Kidney epithelial cell (primary cell): ENCODE measurements around the gene PMIS2. TPM values are rescaled to one million over a fixed set of nuclear protein-coding genes. Genes with fewer than 3 reads are reported as not detected.

Experiments used
- DNase-seq: peaks from one replicate; pipeline ENCODE4 v3.0.0-alpha.2; 2010; ENCODE audit warnings: low read depth
- H3K27me3 ChIP-seq: 2 replicates; pipeline ENCODE4 v1.6.0; 2011; ENCODE audit warnings: low read length; ENCODE audit not compliant: control insufficient read depth, insufficient read depth
- H3K36me3 ChIP-seq: 2 replicates; pipeline ENCODE4 v1.5.1; 2011; ENCODE audit warnings: low read length; ENCODE audit not compliant: control insufficient read depth, insufficient read depth
- H3K4me3 ChIP-seq: 2 replicates; pipeline ENCODE4 v1.5.1; 2011; ENCODE audit warnings: low read depth, mild to moderate bottlenecking, control low read depth, low read length
- CTCF ChIP-seq: IDR thresholded peaks from 2 replicates; pipeline ENCODE4 v1.5.1; 2011; ENCODE audit warnings: mild to moderate bottlenecking, moderate library complexity, low read length, control low read depth, inconsistent platforms; ENCODE audit not compliant: insufficient read depth, poor library complexity, severe bottlenecking
- total RNA-seq: library from RNA; depleted of rRNA; stranded (reverse); fragments of >200 nt; gene quantifications from 2 replicates; pipeline ENCODE4 v1.2.3, GENCODE V29; 2015

Gene PMIS2
- total RNA-seq, 1 donor from 2014 or later: not detected

- peaks cover 27% of the 10 kb centered on the region for H3K27me3 ChIP-seq
Measured at GRCh38 chr19:35561436-35561835, 24.5 kb upstream of the PMIS2 start.

GRCh38 chr19:35562336-35562735, 23.6 kb upstream of the PMIS2 start:
- no peak for DNase-seq
- Histone ChIP-seq H3K4me3 (no peak overlapping the region), H3K36me3 (no peaks in the 10 kb centered on the region), H3K27me3 (peaks cover 26% of the 10 kb centered on the region)
- no peak for TF ChIP-seq CTCF

More at GRCh38 chr19:35561436-35561835, 24.5 kb upstream of the PMIS2 start:
- H3K4me3 ChIP-seq: no peak overlapping the region
- DNase-seq: no peak
- no peaks in the 10 kb centered on the region for H3K36me3 ChIP-seq
- no peak for TF ChIP-seq CTCF

GRCh38 chr19:35562776-35563175, 23.2 kb upstream of the PMIS2 start:
- Histone ChIP-seq H3K27me3 (peaks cover 22% of the 10 kb centered on the region), H3K36me3 (no peaks in the 10 kb centered on the region), H3K4me3 (no peak overlapping the region)
- no peak for DNase-seq
- TF ChIP-seq CTCF: no peak

GRCh38 chr19:35563207-35563829, 22.7 kb upstream of the PMIS2 start, which contains the start of gene ATP4A:
ATP4A (minus strand) TSS chr19:35563658; CDS start chr19:35563629, 29 bp downstream.
- DNase-seq: no peak
- no peaks in the 10 kb centered on the region for H3K36me3 ChIP-seq
- no peak within 1 kb of the TSS for H3K4me3 ChIP-seq
- no peak for TF ChIP-seq CTCF
- peaks cover 17% of the 10 kb centered on the region for H3K27me3 ChIP-seq

GRCh38 chr19:35565016-35565856, 20.7 kb upstream of the PMIS2 start:
- no peak for DNase-seq
- peaks cover under 1% of the 10 kb centered on the region for H3K27me3 ChIP-seq
- TF ChIP-seq CTCF: no peak

More at GRCh38 chr19:35565016-35565856, 20.7 kb upstream of the PMIS2 start:
- no peak overlapping the region for H3K4me3 ChIP-seq
- no peaks in the 10 kb centered on the region for H3K36me3 ChIP-seq
